ENCODE data around the gene DEK. TPM values are rescaled to one million over a fixed set of nuclear protein-coding genes. Genes with fewer than 3 reads are reported as not detected.
"Not testable (repeated sequence)": the region's sequence is repeated elsewhere in the genome, so short reads cannot be mapped to it uniquely, and the experiment has no call there.

The DEK gene
- total RNA-seq, 1 experiment from 2014 or later = 173 TPM

DNA sequence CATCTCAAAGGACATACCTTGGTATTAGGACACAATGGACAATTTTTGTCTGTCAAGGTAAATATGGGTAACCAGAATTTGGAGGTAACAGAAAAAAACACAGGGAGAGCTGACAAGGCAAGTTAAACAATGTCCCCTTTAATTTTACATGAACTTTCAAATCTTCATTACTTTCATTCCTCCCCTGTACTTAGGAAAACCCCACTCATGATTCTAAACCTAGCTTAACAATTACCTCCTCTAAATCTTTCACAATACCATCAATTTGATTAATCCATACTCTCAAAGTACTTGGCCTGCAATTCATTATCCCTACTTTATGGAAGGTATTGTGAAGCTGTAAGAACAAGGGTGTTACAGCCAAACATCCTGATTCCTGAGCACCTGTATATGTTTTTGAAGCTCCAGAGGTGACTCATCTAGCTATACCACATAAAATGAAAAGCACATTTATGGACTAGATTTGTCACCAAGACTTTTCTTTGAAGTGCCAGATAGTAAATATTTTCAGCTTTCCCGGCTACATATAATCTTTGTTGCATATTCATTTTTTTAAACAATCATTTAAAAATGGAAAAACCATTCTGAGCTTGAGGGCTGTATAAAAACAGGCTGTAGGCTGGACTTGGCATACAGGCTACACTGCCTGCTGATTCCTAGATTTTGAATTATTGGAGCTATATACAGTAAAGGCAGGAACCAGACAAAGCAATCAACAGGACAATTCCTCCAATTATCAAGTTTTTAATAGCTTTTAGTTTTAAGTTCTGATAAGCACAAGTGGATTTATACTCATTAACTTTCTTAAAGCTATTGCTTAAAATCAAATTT lies 22.9 kb downstream of the DEK start:
- DNase-seq (ENCODE audit: low read depth) = no peak

DNA sequence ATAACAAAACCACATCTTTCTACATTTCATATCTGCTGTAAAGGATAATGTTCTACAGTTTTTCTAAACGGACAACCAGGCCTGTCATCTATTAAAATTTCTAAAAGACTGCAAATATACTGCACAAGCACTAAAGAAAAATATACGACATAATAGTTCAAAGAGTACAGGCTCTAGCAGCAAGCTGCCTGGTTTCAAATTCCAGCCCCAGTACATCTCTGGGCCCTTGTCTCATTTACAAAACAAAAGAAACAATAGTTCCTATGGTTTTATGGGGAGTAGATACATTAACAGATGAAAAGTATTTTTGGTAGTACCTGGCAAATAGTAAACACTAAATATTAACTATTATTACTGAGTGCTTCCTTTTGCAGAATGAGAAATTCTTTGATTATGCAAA lies 24.1 kb downstream of the DEK start:
- DNase-seq (ENCODE audit: low read depth) = no peak

DNA sequence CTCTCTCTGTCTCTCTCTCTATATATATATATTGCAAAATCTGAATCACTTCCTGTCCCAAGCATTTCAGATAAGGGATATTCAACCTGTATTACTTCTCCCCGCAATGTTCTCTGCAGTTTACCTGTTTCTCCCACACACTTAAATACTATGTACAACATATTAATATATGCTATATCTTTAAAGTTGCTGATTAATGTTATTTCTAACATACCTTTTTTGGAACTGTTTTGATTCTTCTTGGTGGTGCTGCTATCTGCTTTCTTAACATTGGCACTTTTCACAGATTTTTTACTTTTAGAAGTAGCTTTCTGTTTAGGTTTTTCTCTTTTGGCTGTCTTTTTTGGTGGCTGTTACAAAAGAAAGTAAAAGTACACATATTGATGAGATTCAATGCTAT lies 27.2 kb downstream of the DEK start:
- no peak for DNase-seq (ENCODE audit: low read depth)

DNA sequence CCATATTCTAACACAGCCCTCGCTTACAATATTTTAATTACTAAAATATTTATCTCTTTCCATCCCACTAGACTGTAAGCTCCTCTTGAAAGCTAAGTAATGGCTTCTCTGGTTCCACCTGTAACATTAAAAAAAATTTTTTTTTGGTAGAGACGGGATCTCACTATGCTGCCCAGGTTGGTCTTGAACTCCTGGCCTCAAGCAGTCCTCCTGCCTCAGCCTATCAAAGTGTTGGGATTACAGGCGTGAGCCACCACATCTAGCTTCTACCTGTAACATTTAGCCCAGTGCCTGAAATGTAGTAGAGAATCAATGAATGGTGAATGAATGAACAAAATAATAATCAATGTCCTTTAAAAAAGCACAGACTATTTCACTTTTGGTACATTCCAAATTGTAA lies 28.8 kb downstream of the DEK start:
- DNase-seq (ENCODE audit: low read depth) = no peak

DNA sequence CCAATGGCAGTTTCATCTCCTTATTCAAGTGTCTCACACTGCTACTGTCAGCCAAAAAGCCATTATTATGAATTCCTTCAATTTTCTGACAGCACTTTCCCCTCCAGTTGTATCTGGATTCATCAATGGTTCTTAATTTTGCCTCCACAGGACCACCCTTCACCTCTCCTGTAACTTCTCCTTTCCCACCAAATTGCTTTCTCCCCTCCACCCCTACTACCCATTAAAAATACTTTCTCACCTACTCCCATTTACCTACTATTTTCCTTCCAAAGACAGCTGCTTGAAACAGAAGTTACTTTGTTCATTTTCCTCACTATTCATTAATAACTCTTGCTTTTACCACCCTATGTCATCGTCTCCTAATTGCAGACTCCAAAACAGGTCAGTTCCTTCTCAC lies 29.8 kb downstream of the DEK start:
- DNase-seq (ENCODE audit: low read depth) = no peak

DNA sequence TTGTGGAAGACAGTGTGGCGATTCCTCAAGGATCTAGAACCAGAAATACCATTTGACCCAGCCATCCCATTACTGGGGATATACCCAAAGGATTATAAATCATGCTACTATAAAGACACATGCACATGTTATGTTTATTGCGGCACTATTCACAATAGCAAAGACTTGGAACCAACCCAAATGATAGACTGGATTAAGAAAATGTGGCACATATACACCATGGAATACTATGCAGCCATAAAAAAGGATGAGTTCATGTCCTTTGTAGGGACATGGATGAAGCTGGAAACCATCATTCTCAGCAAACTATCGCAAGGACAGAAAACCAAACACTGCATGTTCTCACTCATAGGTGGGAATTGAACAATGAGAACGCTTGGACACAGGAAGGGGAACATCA lies 30.6 kb downstream of the DEK start:
- DNase-seq (ENCODE audit: low read depth) = not testable (repeated sequence)

DNA sequence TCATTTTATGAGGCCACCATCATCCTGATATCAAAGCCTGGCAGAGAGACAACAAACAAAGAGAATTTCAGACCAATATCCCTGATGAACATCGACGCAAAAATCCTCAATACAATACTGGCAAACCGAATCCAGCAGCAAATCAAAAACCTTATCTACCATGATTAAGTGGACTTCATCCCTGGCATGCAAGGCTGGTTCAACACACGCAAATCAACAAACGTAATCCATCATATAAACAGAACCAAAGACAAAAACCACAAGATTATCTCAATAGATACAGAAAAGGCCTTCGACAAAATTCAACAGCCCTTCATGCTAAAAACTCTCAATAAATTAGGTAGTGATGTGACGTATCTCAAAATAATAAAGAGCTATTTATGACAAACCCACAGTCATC lies 32.5 kb downstream of the DEK start:
- not testable (repeated sequence) for DNase-seq (ENCODE audit: low read depth)

DNA sequence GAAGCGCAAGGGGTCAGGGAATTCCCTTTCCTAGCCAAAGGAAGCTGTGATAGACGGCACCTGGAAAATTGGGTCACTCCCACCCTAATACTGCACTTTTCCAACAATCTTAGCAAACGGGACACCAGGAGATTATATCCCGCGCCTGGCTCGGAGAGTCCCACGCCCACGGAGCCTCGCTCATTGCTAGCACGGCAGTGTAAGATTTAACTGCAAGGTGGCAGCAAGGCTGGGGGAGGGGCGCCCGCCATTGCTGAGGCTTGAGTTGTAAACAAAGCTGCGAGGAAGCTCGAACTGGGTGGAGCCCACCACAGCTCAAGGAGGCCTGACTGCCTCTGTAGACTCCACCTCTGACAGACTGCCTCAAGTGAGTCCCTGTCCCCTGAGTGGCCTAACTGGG lies 35.7 kb downstream of the DEK start:
- DNase-seq (ENCODE audit: low read depth) = not testable (repeated sequence)

DNA sequence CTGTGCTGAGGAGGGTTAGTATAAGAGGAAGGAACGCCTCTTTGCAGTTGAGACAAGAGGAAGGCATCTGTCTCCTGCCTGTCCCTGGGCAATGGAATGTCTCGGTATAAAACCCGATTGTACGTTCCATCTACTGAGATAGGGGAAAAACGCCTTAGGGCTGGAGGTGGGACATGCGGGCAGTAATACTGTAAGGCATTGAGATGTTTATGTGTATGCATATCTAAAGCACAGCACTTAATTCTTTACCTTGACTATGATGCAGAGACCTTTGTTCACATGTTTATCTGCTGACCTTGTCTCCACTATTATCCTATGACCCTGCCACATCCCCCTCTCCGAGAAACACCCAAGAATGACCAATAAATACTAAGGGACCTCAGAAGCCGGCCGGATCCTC lies 37.2 kb downstream of the DEK start:
- DNase-seq (ENCODE audit: low read depth) = not testable (repeated sequence)

DNA sequence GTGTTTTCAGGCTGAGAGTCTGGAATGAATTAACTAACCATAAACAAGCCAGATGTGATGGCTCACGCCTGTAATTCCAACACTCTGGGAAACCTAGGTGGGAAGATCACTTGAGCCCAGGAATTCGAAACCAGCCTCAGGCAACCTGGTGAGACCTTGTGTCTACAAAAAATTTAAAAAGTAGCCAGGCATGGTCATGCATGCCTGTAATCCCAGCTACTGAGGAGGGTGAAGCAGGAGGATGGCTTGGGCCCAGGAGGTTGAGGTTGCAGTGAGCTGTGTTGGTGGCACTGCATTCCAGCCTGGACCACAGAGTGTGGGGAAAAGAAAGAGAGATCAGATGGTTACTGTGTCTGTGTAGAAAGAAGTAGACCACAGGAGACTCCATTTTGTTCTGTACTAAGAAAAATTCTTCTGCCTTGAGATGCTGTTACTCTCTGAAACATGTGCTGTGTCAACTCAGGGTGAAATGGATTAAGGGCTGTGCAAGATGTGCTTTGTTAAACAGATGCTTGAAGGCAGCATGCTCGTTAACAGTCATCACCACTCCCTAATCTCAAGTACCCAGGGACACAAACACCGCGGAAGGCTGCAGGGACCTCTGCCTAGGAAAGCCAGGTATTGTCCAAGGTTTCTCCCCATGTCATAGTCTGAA lies 37.8 kb downstream of the DEK start:
- peak; percentile 68 for DNase-seq (ENCODE audit: low read depth)

DNA sequence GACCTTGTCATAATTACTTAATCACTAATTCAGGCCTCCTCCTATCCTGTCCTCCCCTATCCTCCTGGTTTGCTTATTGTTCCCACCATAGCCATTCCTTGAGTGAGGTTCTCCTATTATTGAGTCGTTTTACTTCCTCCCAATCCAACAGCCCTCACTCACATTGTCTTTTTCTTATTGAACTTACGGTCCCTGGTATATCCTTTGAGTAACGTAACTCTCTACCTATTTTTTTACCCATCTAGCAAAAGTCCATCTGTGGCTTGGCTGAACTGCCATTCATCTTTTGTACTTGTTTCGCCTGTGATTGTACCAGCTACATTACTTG lies 43.1 kb downstream of the DEK start:
- DNase-seq (ENCODE audit: low read depth) = no peak

DNA sequence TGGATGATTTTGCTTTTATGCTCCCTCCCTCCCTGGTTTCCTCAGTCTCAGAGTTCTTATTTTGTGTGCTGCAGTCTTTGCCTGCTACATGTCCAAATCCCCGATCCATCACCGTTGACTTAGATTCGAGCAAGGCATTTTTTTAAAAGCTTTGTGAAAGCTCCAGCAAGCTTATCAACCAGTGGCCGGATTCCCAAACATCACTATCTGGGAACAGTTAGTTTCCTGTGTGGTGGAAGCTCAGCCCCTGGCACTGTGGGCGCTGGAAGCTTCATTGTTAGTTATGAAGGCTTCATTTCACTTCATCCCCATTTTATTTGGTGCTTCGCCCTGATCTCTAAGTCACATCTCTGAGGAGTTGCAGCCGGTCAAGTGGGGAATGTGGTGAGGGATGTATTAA lies 44.7 kb downstream of the DEK start:
- DNase-seq (ENCODE audit: low read depth) = no peak

DNA sequence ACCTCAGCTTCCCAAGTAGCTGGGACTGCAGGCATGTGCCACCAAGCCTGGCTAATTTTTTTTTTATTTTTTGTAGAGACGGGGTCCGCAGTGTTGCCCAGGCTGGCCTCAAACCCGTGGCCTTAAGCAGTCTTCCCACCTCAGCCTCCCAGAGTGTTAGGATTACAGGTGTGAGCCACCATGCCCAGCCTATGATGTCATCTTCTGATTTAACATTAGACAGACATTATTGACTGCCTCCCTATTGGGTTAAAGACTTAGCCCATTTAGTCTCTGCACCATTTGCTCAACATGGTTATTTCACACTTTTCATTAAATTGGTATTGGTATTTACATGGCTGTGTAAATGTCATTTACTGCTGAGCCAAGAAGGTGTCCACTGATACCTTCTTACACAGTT lies 46.1 kb downstream of the DEK start:
- DNase-seq (ENCODE audit: low read depth) = no peak

DNA sequence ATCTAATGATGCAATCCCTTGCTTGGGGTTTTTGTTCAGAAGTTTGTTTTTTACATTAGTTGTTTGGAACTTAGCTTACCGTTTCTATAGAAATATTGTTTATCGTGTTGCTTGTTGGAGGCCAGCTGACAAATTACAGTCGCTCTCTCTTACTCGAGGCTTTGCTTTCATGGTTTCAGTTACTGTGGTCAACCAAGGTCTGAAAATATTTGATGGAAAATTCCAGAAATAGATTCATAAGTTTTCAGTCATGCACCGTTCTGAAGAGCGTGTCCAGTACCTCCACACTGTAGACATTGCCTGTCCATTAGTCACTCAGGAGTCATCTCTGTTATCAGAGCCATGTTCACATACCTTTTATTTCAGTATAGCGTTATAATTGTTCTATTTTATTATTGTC lies 47.9 kb downstream of the DEK start:
- DNase-seq (ENCODE audit: low read depth) = peak; percentile 90

DNA sequence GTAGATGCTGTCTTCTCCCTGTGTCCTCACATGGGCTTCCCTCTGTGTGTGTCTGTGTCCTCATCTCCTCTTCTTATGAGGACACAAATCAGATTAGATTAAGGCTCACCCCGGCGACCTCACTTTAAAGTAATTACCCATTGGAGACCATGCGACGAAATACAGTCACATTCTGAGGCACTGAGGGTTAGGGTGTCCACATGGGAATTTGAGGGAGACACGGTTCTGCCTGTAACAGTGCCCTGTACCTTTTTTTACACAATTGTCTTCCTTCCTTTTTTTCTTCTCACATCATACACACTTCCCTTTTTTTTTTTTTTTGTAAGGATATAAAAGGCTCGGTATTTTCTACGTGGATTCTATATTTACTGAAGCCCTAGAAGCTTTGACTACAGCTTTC lies 48.9 kb downstream of the DEK start:
- DNase-seq (ENCODE audit: low read depth) = no peak

DNA sequence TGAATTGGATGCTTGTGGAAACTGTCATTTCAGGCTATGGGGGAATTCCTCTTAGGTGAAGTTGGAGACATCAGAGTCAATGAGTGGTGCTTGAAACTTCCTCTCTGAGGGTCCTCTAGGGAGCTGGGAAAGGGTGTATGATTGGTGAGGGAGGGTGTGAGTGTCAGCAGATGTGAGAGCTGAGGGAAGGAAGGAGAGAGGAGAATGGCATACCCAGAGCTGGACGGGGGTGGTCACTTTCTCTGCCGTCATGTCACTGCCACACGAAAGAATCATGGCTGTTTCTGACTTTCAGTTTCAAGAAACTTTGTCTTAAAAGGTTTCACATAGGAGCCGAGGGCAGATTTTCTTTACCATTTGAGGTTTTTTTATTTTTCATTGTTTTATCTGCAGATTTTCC lies 50.3 kb downstream of the DEK start:
- DNase-seq (ENCODE audit: low read depth) = no peak

DNA sequence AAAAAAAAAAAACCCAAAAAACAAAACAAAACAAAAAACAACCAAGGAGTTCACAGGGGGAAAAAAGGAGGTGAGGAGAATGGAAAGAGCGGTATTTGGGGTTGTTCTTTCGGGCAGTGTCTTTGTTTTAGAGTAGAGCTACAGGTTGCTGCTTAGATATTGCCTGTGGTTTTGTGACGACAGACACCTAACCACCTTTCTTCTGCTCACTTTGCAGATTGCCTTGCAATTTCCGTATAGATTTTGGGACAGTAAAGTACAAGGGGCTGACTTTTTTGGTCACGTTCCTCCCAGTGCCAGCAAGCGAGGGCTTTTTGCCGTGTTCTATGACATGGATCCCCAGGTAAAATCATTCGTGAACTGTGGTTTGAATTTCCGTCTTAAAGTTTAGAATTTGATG lies 50.9 kb downstream of the DEK start:
- no peak for DNase-seq (ENCODE audit: low read depth)

DNA sequence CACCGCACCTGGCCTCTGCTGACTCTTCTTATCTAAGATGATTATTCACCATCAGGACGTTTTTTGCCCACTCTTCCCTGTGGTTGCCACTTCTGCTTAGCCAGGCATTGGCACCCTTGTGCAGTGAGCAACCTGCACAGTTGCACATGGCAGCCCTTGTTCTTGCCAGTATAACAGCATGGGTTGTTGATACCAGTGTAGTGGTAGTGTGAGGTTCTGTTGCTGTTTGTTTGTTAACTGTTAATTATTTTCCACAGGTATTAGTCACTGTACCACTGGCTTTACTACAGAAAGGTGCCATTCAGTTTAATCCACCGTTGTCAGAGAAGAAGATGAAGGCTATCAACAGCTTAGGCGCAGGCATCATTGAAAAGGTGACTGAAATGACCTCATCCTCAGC lies 52.1 kb downstream of the DEK start:
- DNase-seq (ENCODE audit: low read depth) = no peak

DNA sequence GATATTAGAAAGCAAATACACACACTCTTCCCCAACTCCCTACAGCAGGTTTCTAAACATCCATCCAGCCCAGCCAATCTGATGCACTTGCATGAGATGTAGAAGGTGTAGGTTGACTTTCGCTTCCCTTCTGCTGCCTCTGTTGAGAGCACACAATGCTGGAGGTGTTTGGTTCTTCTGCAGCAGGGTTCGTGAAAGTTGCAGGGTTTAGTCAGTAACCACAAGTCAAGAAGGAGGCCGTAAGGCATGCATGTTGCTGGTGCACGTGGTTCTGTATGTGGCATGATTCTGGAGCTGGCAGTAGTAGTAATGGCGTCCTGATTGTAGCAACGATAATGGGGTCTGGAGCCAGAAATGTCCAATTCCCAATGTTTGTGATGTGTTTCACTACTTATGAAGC lies 53.0 kb downstream of the DEK start:
- DNase-seq (ENCODE audit: low read depth) = no peak

DNA sequence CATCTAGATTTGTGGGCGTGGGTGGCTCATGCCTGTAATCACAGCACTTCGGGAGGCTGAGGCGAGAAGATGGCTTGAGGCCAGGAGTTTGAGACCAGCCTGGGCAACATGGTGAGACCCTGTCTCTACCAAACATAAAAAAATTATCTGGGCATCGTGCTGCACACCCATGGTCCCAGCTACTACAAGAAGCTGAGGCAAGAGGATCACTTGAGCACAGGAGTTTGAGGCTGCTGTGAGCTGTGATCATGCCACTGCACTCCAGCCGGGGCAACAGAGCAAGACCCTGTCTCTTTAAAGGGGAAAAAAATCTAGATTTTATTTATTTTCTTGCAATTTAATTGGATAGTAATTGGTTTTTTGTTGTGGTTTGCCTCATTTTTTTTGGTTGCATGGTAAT lies 53.6 kb downstream of the DEK start:
- no peak for DNase-seq (ENCODE audit: low read depth)

DNA sequence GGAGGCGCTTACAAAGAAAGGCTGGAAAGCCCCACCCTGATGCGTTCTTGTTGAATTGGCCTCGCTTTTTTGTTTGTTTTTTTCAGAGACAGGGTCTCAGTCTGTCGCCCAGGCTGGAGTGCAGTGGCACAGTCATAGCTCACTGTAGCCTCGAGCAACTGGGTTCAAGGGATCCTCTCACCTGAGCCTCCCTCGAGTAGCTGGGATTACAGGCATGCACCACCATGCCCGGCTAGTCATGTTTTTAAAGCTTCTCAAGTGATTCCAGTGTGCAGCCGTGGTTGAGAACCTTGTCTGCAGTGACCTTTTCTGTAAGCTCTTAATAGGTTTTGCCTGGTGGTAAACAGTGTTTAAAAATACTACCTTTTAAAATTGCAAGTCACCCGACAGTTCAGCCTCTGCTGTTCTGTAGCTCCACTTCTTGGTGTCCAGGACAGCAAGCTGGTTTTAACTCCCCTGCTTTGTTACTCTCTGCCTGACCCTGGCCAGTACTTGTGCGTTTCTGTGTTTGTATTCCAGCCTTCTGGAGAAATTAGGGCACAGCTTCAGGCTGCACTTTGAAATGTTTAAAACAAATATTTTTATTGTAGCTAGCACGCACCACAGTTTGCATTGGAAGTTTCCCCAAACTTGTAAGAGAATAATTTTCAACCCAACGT lies 54.7 kb downstream of the DEK start:
- no peak for DNase-seq (ENCODE audit: low read depth)

DNA sequence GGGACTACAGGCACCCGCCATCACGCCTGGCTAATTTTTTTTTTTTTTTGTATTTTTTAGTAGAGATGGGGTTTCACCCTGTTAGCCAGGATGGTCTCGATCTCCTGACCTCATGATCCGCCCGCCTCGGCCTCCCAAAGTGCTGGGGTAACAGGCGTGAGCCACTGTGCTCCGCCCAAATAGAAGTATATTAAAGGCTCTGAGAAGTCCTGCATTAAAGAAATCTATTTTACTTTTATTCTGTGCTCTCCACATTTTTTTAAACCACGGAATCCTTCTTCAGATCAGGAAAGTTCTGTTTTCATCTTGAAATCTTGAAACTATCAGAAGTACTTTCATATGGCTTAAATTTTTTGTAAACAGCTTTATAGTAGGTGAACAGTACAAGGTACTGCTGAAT lies 55.6 kb downstream of the DEK start:
- not testable (repeated sequence) for DNase-seq (ENCODE audit: low read depth)

DNA sequence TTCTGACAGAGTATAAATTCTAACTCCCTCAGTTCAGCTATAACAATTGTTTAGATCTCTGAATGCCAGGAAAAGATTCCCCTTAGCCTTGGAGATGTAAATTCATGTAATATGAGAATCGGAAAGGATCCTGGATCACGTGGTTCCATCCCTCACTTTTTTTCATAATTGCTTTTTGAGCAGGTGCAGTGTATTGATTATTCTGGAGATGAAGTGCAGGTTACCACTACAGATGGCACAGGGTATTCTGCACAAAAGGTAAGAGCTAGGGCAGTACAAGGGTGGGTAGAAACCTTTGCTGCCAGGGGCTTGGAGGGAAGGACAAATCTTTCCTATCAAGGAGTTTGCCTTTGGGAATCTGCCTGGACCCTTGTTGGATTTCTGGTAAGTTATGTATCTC lies 56.4 kb downstream of the DEK start:
- no peak for DNase-seq (ENCODE audit: low read depth)
